Neural cell (in vitro differentiated cells): ENCODE data around the gene RUBCNL. TPM values are rescaled to one million over a fixed set of nuclear protein-coding genes. Genes with fewer than 3 reads are reported as not detected.

ENCODE experiments used
- H2AFZ ChIP-seq: fragments of 200-600, 300-800 bp; sonication (generic), shearing (Covaris generic); 2 replicates; pipeline ENCODE4 v1.6.0; 2014; ENCODE audit warnings: low read depth, mild to moderate bottlenecking, antibody characterized with exemption, low read length, moderate library complexity
- H3F3A ChIP-seq: fragments of 200-600 bp; shearing (Covaris generic); 2 replicates; pipeline ENCODE4 v1.6.1; 2016; ENCODE audit warnings: mild to moderate bottlenecking, moderate library complexity, mixed read lengths, antibody characterized with exemption, low read length; ENCODE audit not compliant: insufficient read depth, poor library complexity, severe bottlenecking
- H3K27ac ChIP-seq: fragments of 200-600, 300-800 bp; sonication (generic), shearing (Covaris generic); 2 replicates; pipeline ENCODE4 v1.5.1; 2014; ENCODE audit warnings: mild to moderate bottlenecking, low read length, moderate library complexity
- H3K27me3 ChIP-seq: fragments of 300-800, 200-600 bp; sonication (generic), shearing (Covaris generic); 2 replicates; pipeline ENCODE4 v1.6.0; 2014; ENCODE audit warnings: mild to moderate bottlenecking, low read depth, low read length, moderate library complexity; ENCODE audit not compliant: insufficient read depth
- H3K36me3 ChIP-seq: fragments of 300-800, 200-600 bp; sonication (generic), shearing (Covaris generic); 2 replicates; pipeline ENCODE4 v1.5.1; 2014; ENCODE audit warnings: mild to moderate bottlenecking, antibody characterized with exemption, low read length, moderate library complexity; ENCODE audit not compliant: insufficient read depth
- H3K4me2 ChIP-seq: fragments of 300-800, 200-600 bp; sonication (generic), shearing (Covaris generic); 2 replicates; pipeline ENCODE4 v1.6.0; 2014; ENCODE audit warnings: mild to moderate bottlenecking, low read length
- H3K4me3 ChIP-seq: fragments of 300-800, 200-600 bp; sonication (generic), shearing (Covaris generic); 2 replicates; pipeline ENCODE4 v1.5.1; 2014; ENCODE audit warnings: mild to moderate bottlenecking, low read length, moderate library complexity
- H3K79me2 ChIP-seq: fragments of 200-600 bp; shearing (Covaris generic); replicated peaks from 2 replicates; pipeline ENCODE4 v1.6.0; 2014; ENCODE audit warnings: mild to moderate bottlenecking, low read length, moderate library complexity; ENCODE audit not compliant: insufficient read depth
- H3K9ac ChIP-seq: fragments of 300-800, 200-600 bp; sonication (generic), shearing (Covaris generic); 2 replicates; pipeline ENCODE4 v1.6.1; 2016; ENCODE audit warnings: mild to moderate bottlenecking, low read length, mixed read lengths
- H3K9me2 ChIP-seq: fragments of 200-600 bp; shearing (Covaris generic); 2 replicates; pipeline ENCODE4 v1.6.1; 2016; ENCODE audit warnings: mild to moderate bottlenecking, low read length, mixed read lengths; ENCODE audit not compliant: insufficient read depth
- H3K9me3 ChIP-seq: fragments of 200-600, 300-800 bp; sonication (generic), shearing (Covaris generic); 2 replicates; pipeline ENCODE4 v1.6.1; 2016; ENCODE audit warnings: mild to moderate bottlenecking, mixed run types, low read length, moderate library complexity, mixed read lengths
- H4K20me1 ChIP-seq: fragments of 200-600 bp; shearing (Covaris generic); 2 replicates; pipeline ENCODE4 v1.6.1; 2016; ENCODE audit warnings: mild to moderate bottlenecking, mixed run types; ENCODE audit not compliant: insufficient read depth
- EP300 ChIP-seq: fragments of 450-650 bp; conservative IDR thresholded peaks from 2 replicates; pipeline ENCODE4 v1.6.1; 2014; ENCODE audit warnings: antibody characterized with exemption, mild to moderate bottlenecking, moderate library complexity; ENCODE audit not compliant: poor library complexity, severe bottlenecking
- EZH2 ChIP-seq: fragments of 200-600, 300-800 bp; shearing (Covaris generic), sonication (generic); IDR thresholded peaks from 2 replicates; pipeline ENCODE4 v1.6.1; 2014; ENCODE audit warnings: antibody characterized with exemption, low read length, borderline replicate concordance, mild to moderate bottlenecking; ENCODE audit not compliant: insufficient read depth, poor library complexity, severe bottlenecking
- MXI1 ChIP-seq: fragments of 450-650 bp; conservative IDR thresholded peaks from 2 replicates; pipeline ENCODE4 v1.6.1; 2014; ENCODE audit warnings: antibody characterized with exemption, mild to moderate bottlenecking; ENCODE audit not compliant: poor library complexity, severe bottlenecking
- POLR2AphosphoS5 ChIP-seq: IDR thresholded peaks from 2 replicates; pipeline ENCODE4 v1.6.1; 2012
- RAD21 ChIP-seq: fragments of 450-650 bp; conservative IDR thresholded peaks from 2 replicates; pipeline ENCODE4 v1.6.1; 2014; ENCODE audit warnings: antibody characterized with exemption, mild to moderate bottlenecking, moderate library complexity
- SMC3 ChIP-seq: fragments of 450-650 bp; conservative IDR thresholded peaks from 2 replicates; pipeline ENCODE4 v1.6.1; 2014; ENCODE audit warnings: antibody characterized with exemption, mild to moderate bottlenecking, moderate library complexity; ENCODE audit not compliant: poor library complexity
- TAF1 ChIP-seq: IDR thresholded peaks from 2 replicates; pipeline ENCODE4 v1.6.1; 2012; ENCODE audit warnings: low read depth
- polyA plus RNA-seq: library from polyadenylated mRNA; depleted of rRNA; stranded (reverse); fragments of >200 nt; gene quantifications from 2 replicates; pipeline ENCODE4 v1.2.3, GENCODE V29; 2014
- TF ChIP-seq, protein P1 (sequence below): fragments of 450-650 bp; IDR thresholded peaks from 2 replicates; pipeline ENCODE4 v1.5.1; 2014; ENCODE audit warnings: antibody characterized with exemption, mild to moderate bottlenecking, moderate library complexity; ENCODE audit not compliant: poor library complexity, severe bottlenecking
- TF ChIP-seq, protein P2 (sequence below): IDR thresholded peaks from 2 replicates; pipeline ENCODE4 v1.6.1; 2012; ENCODE audit warnings: borderline replicate concordance

RUBCNL gene
- polyA plus RNA-seq, 1 donor from 2014 or later: not detected

DNA sequence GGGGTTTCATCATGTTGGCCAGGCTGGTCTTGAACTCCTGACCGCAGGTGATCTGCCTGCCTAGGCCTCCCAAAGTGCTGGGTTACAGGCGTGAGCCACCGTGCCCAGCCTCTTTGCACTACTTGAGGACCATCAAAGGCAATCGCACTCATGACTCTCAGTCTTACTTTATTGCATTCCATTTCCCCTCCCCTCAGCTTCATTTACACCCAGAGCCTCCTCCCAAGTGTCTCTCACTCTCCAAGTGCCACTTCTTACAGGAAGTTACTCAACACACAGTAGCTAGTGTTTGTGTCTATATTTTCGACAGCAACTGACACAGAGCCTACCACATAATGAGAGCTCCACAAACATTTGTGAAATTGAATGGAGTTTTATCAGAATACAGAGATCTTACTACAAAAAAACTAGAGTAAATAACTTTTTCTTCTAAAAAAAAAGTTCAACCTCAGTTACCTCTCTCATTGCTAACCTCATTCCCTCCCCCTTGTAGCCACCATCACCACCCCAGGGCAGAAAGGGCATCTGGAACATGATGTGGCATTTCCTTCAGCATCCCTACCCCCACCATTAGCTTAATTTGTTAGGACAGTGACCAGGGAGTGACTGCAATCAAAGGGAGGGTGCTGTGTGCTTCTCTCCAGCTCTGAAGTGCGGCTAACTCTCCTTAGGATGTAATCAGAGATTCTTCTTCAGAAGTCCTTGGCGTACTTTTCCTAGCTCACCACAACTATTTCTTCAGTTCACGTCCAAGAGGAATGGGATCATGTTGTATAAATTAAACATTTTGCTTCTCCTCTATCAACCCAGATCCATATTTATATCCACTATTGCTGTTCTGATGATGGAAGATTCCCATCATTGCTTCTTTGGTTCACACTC is 17.0 kb upstream of the RUBCNL start:
- no peaks in the 10 kb centered on the region for H4K20me1 ChIP-seq
- TF ChIP-seq MXI1 (no peak), SMC3 (no peak), POLR2AphosphoS5 (no peak), EP300 (no peak)
- TF ChIP-seq, protein P1, sequence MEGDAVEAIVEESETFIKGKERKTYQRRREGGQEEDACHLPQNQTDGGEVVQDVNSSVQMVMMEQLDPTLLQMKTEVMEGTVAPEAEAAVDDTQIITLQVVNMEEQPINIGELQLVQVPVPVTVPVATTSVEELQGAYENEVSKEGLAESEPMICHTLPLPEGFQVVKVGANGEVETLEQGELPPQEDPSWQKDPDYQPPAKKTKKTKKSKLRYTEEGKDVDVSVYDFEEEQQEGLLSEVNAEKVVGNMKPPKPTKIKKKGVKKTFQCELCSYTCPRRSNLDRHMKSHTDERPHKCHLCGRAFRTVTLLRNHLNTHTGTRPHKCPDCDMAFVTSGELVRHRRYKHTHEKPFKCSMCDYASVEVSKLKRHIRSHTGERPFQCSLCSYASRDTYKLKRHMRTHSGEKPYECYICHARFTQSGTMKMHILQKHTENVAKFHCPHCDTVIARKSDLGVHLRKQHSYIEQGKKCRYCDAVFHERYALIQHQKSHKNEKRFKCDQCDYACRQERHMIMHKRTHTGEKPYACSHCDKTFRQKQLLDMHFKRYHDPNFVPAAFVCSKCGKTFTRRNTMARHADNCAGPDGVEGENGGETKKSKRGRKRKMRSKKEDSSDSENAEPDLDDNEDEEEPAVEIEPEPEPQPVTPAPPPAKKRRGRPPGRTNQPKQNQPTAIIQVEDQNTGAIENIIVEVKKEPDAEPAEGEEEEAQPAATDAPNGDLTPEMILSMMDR: no peak
- H3K4me2 ChIP-seq: no peak overlapping the region
- H3F3A ChIP-seq: no peaks in the 10 kb centered on the region
- H3K27me3 ChIP-seq: no peaks in the 10 kb centered on the region
- no peaks in the 10 kb centered on the region for H3K9me2 ChIP-seq
- no peak overlapping the region for H3K27ac ChIP-seq
- no peak overlapping the region for H3K9ac ChIP-seq
- H3K9me3 ChIP-seq: peaks cover 5% of the 10 kb centered on the region
- H3K79me2 ChIP-seq: no peaks in the 10 kb centered on the region
- H3K4me3 ChIP-seq: no peak overlapping the region
- H3K36me3 ChIP-seq: no peaks in the 10 kb centered on the region
- H2AFZ ChIP-seq: no peak overlapping the region

DNA sequence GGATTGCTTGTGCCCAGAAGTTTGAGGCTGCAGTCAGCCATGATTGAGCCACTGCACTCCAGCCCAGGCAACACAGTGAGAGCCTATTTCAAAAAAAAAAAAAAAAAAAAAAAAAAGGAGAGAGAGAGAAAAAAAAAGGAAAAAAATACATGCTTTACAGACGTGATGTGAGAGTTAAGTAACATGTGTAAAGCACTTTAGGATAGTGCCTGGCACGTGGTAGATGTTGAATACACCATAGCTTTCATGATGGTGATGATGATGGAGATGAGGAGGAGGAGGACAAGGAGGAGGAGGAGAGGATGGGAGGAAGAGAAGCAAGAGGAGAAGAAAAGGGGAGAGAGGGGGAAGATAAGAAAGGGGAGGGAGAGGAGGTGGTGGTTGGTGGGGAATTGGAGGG is 15.1 kb upstream of the RUBCNL start:
- Histone ChIP-seq H3K27me3 (no peaks in the 10 kb centered on the region), H2AFZ (no peak overlapping the region), H3K9ac (no peak overlapping the region), H3K36me3 (no peaks in the 10 kb centered on the region), H3K9me3 (peaks cover 5% of the 10 kb centered on the region), H3K4me3 (no peak overlapping the region), H3K27ac (no peak overlapping the region), H3K4me2 (no peak overlapping the region), H3K9me2 (no peaks in the 10 kb centered on the region), H3F3A (no peaks in the 10 kb centered on the region), H3K79me2 (no peaks in the 10 kb centered on the region), H4K20me1 (no peaks in the 10 kb centered on the region)
- no peak for TF ChIP-seq POLR2AphosphoS5
- no peak for TF ChIP-seq EP300

DNA sequence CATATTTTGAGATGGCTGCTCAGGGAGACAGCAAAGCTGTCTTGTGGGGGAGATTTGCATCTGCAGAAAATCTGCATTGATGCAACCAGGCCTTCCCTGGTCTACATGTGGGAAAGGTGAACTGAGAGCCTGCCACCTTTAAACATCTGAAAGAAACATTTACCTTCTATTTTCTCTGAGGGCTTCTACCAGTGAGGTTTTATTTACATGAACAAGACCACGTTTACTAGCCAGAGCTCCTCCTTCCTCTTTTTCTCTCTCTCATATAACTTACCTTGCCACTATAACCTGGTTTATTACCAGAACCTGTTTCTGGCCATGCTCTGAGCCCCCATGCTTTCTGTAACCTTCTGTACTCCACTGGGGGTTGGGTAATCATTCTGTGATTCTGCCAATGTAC is 14.4 kb upstream of the RUBCNL start:
- Histone ChIP-seq H3K4me2 (no peak overlapping the region), H3K4me3 (no peak overlapping the region), H3F3A (no peaks in the 10 kb centered on the region), H3K9ac (no peak overlapping the region), H3K79me2 (no peaks in the 10 kb centered on the region), H4K20me1 (no peaks in the 10 kb centered on the region), H3K27ac (no peak overlapping the region), H2AFZ (no peak overlapping the region), H3K9me3 (peaks cover 5% of the 10 kb centered on the region), H3K9me2 (no peaks in the 10 kb centered on the region), H3K36me3 (no peaks in the 10 kb centered on the region), H3K27me3 (no peaks in the 10 kb centered on the region)
- TF ChIP-seq, protein P2, sequence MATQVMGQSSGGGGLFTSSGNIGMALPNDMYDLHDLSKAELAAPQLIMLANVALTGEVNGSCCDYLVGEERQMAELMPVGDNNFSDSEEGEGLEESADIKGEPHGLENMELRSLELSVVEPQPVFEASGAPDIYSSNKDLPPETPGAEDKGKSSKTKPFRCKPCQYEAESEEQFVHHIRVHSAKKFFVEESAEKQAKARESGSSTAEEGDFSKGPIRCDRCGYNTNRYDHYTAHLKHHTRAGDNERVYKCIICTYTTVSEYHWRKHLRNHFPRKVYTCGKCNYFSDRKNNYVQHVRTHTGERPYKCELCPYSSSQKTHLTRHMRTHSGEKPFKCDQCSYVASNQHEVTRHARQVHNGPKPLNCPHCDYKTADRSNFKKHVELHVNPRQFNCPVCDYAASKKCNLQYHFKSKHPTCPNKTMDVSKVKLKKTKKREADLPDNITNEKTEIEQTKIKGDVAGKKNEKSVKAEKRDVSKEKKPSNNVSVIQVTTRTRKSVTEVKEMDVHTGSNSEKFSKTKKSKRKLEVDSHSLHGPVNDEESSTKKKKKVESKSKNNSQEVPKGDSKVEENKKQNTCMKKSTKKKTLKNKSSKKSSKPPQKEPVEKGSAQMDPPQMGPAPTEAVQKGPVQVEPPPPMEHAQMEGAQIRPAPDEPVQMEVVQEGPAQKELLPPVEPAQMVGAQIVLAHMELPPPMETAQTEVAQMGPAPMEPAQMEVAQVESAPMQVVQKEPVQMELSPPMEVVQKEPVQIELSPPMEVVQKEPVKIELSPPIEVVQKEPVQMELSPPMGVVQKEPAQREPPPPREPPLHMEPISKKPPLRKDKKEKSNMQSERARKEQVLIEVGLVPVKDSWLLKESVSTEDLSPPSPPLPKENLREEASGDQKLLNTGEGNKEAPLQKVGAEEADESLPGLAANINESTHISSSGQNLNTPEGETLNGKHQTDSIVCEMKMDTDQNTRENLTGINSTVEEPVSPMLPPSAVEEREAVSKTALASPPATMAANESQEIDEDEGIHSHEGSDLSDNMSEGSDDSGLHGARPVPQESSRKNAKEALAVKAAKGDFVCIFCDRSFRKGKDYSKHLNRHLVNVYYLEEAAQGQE: no peak
- TF ChIP-seq TAF1 (no peak), EP300 (no peak), POLR2AphosphoS5 (no peak), EZH2 (no peak), RAD21 (no peak), SMC3 (no peak), MXI1 (no peak)
- TF ChIP-seq, protein P1: no peak
